ENCODE results near the gene MTUS2. TPM values are rescaled to one million over a fixed set of nuclear protein-coding genes. Genes with fewer than 3 reads are reported as not detected.
A peak's percentile ranks its signal among the peaks of the same experiment; 100 is the strongest.

MTUS2 gene
- total and polyA plus RNA-seq, 9 of the 15 experiments (the other 6 are each of a cell fraction or from before 2014, with no cell fraction given) = 0.01 to 0.28 (median 0.06) TPM; not detected in 1

GRCh38 chr13:29104461-29104860, 284.3 kb downstream of the MTUS2 start (continued):
- no peak for TF ChIP-seq GTF3C2 (IDR thresholded peaks at IDR 0.05; ENCODE audit: borderline replicate concordance, extremely low read depth, insufficient read length)

- CTCF ChIA-PET (ENCODE audit: low intra/inter-chr PET ratio) = no interaction called here
- Histone ChIP-seq H4K20me1 (replicated peaks; ENCODE audit: control insufficient read depth, insufficient read depth, low read length) (no peaks in the 10 kb centered on the region), H3K79me2 (ENCODE audit: control insufficient read depth, insufficient read depth, low read length) (no peaks in the 10 kb centered on the region), H2AFZ (ENCODE audit: low read depth, low read length) (no peak overlapping the region), H3K4me3 (no peak overlapping the region), H3K27me3 (ENCODE audit: control insufficient read depth in 2 of 2, insufficient read depth in 2 of 2, low read length in 2 of 2) (no peaks in the 10 kb centered on the region), H3K9me1 (ENCODE audit: control insufficient read depth, insufficient read depth, low read length) (no peaks in the 10 kb centered on the region), H3K27ac (ENCODE audit: extremely low read depth, low read depth, low read length) (no peak overlapping the region), H3K36me3 (ENCODE audit: control insufficient read depth, insufficient read depth, low read length) (no peaks in the 10 kb centered on the region), H3K4me1 (replicated peaks in 1 of 2; ENCODE audit: control insufficient read depth in 2 of 2, insufficient read depth in 2 of 2, low read length in 2 of 2) (no peaks in the 10 kb centered on the region), H3K4me2 (ENCODE audit: insufficient read depth, low read length) (no peak overlapping the region), H3K9me3 (replicated peaks; ENCODE audit: control insufficient read depth, insufficient read depth, low read depth, low read length) (no peaks in the 10 kb centered on the region), H3K9ac (ENCODE audit: insufficient read depth in 1 of 2, low read depth in 2 of 2, low read length in 2 of 2) (no peak overlapping the region)
- 0% methylated on average over 4 of the region's 4 CpGs for WGBS (ENCODE audit: insufficient coverage, low coverage, missing lambda C conversion rate)
- in situ Hi-C loops (cut with MboI) = no loop called here
- DNase-seq (ENCODE audit: extremely low read depth in 1 of 4, low spot score in 3 of 4) (peak; percentile 8 to 32 (median 16)), FAIRE-seq (no peak), ATAC-seq (peak; percentile 77; the same call in 2 of the 3 replicates)
- BruUV-seq (replicated peaks) = no TSS peak
- intact Hi-C loops (cut with micrococcal nuclease) = no loop called here
- TF ChIP-seq KLF1 (tag; IDR thresholded peaks at IDR 0.05) (no peak), CTCF (IDR thresholded peaks at IDR 0.05 in 2 of 3, conservative IDR thresholded peaks at IDR 0.05 in 1 of 3; ENCODE audit: insufficient read depth in 2 of 3, low read depth in 1 of 3, low read length in 3 of 3) (peak; percentile 46 to 58 (median 51))
- POLR2A ChIA-PET = no interaction called here
These were observed 285.6 kb downstream of the MTUS2 start for GRCh38 chr13:29105779-29106178.

Data from K562 (cell line).